DLD1 (cell line): ENCODE results near the gene CD300C.
"Not testable (repeated sequence)": the region's sequence is repeated elsewhere in the genome, so short reads cannot be mapped to it uniquely, and the experiment has no call there.

Source experiments
- in situ Hi-C: cut with HindIII; loops from 2 replicates; pipeline ENCODE4 v1.10.0; 2017; ENCODE audit warnings: low sequenced_read_pairs

CD300C gene

DNA sequence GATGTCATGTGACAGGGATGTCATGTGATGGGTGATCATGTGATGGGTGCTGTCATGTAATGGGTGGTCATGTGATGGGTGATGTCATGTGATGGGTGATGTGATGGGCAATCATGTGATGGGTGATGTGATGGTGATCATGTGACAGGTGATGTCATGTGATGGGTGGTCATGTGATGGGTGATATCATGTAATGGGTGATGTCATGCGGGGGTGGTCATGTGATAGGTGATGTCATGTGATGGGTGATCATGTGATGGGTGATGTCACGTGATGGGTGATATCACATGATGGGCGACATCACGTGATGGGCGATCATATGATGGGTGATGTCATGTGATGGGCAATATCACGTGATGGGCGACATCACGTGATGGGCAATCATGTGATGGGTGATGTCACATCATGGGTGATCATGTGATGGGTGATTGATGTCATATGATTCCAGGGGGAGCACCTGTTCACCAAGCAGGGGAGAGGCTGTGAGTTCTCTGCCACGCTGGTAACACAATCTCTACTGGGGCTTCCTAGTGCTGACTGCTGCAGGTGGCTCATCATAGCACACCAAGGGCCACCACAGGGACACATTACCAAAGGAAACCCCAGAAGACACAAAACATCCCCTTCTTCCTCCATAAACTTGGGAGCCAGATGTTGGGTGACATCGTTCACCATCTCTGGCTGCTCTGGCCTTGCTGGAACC, 31.1 kb downstream of the CD300C start:
- in situ Hi-C loops = no loop called here

DNA sequence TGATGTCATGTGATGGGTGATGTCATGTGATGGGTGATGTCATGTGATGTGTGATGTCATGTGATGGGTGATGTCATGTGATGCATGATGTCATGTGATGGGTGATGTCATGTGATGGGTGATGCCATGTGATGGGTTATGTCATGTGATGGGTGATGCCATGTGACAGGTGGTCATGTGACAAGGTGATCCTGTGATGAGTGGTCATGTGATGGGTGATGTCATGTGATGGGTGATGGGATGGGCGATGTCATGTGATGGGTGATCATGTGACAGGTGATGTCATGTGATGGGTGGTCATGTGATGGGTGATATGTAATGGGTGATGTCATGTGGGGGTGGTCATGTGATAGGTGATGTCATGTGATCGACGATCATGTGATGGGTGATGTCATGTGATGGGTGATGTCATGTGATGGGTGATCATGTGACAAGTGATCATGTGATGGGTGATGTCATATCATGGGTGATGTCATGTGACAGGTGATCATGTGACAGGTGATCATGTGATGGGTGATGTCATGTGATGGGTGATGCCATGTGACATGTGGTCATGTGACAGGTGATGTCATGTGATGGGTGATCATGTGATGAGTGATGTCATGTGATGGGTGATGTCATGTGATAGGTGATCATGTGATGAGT, 31.8 kb downstream of the CD300C start:
- in situ Hi-C loops = no loop called here

DNA sequence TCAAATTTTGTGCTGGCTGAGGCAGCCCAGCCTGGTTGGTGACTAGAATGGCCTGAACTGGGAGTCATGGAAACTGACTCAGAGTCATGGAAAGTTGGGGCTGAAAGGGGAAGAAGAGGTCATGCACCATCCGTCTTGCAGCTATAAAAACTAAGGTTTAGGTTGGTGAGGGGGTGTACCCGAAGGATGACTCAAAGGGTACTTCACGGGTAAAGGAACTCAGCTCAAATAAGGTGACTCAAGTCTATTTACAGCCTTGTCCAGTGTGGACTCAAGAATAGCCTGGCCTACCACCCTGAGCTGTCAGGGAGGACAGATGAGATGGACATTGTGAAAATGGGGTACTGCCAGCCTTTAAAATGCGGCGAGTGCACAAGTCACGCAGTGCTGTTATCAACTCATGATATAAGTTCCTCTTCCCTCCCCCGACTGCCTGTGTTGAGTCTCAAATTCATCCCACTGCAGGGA, 33.3 kb downstream of the CD300C start:
- in situ Hi-C loops = no loop called here

DNA sequence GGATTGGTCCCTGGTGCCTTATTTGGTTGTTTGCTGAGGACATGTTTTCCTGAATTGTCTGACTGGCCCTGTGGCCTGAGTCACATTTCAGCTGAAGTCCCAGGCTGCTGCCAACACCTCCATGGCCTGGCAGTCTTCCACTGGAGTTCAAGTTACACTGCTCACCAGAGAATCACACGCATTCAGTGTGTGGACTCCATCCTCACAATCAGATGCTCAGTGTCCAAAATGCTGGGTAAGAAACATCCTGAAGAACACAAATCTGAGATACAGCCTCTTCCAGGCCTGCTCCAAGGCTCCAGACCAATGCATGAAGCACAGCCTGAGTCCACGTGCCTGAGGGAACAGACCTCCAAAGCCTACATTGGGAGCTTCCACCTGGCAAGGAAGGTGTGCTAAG, 33.9 kb downstream of the CD300C start:
- in situ Hi-C loops = no loop called here

DNA sequence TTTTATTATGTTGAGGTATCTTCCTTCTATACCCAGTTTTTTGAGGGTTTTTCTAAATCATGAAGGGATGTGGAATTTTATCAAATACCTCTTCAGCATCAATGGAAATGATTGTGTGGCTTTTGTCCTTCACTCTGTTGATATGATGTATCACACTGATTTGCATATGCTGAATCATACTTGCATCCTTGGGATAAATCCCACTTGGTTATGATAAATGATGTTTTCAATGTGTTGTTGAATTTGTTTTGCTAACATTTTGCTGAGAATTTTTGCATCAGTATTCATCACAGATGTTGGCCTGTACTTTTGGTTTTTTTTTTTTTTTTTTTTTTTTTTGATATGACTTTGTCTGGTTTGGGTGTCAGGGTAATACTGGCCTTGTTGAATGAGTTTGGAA, 37.8 kb downstream of the CD300C start:
- in situ Hi-C loops = no loop called here

DNA sequence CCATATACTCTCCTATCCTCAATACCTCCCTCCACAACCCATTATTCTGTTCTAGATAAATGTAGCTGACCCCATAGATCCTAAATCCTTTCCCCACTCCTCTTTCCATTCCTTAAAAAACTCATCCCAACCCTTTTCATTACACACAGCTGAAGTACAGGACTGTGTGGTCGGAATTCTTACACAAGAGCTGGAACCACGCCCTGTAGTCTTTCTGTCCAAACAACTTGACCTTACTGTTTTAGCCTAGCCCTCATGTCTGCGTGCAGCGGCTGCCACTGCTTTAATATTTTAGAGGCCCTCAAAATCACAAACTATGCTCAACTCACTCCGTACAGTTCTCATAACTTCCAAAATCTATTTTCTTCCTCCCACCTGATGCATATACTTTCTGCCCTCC, 42.0 kb downstream of the CD300C start:
- in situ Hi-C loops = not testable (repeated sequence)

DNA sequence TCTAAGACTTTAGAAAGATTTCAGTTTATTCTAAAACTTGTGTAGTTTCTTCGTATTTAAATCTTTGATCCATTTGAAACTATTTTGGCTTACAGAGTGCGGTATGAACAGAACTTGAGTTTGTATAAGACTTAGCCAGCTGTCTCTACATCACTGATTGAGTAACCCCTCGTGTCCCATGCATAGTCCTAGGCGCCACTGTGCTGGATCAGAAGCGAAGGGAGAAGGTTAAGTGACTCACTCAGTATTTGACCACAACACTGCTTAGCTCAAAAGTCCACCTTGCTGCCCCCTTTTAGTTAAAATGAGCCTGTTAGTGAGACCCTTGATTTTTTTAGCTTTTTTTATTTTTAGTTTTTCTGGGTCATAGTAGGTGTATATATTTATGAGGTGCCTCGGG, 43.1 kb downstream of the CD300C start:
- in situ Hi-C loops = no loop called here

DNA sequence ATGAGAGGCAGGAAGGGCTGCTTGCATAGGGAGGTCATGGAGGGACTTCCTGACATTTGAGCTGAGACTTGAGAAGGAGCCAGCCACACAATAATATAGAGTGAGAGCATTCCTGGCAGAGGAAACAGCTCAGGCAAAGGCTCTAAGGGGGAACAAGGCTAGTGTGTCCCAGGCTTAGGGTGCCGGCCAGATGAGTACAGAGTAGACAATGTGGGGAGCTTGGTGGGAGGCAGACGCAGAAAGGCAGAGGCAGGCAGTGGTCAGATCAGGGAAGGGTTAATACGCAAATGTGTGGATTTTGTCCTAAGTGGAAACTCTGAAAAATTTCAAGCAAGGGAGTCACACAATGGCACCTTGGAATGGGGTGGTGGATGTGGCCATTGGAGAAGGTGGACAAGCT, 45.9 kb downstream of the CD300C start:
- in situ Hi-C loops = no loop called here

DNA sequence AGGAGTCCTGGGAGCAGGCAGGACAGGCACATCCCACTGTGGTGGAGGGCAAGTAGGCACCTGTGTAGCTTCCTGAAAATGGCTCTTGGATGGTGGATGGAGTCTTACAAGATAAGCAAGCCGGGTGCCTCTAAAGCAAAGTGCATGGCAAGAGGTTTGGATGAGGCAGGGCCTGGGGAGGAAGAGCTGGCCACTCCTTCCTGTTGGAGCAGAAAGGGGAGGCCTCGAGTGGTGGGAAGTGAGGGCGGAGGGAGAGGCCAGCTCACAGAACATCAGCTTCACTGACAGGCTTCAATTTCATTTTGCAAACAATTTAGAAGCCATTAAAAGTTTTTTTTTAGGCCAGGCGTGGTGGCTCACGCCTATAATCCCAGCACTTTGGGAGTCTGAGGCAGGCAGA, 48.4 kb downstream of the CD300C start:
- in situ Hi-C loops = no loop called here

DNA sequence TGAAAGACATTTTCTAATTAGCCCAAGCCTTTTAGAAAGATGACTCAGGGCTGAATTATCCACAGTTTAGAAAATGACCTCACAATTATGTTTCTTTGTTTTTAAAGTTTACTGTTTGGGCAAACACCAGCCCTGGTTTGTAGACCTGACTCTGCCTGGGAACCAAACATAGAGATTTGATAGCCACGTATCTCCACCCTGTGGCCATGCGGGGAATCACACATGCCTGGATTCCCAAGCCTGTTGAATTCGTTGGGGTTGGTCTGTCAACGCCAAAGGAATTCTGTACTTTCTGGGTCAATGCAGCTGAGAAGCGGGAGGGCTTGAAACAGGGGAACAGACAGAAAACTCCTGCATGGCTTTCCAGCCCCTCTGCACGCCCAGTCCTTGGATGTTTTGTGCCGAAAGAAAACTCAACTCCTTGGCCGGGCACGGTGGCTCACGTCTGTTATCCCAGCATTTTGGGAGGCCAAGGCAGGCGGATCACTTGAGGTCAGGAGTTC, 52.5 kb downstream of the CD300C start:
- in situ Hi-C loops = no loop called here

DNA sequence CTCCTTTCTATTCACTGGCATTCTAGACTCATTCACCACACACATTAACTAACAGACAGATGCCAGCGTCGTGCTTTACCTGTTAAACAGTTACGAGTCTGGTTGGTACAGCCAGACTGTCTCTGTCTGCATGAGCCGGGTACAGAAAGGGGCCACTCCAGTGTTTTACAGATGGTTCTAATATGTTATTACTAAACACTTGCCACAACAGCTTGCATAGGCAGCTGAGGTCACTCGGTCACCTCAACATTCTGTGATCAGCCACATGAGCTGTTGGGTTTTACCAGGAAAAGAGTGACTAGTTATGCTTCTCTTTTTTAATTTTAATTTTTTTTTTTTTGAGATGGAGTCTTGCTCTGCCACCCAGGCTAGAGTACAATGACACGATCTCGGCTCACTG, 54.3 kb downstream of the CD300C start:
- in situ Hi-C loops = no loop called here
